HepG2 (cell line): ENCODE measurements around the gene PPP1R18. TPM values are rescaled to one million over a fixed set of nuclear protein-coding genes. Genes with fewer than 3 reads are reported as not detected.

Experiments
- CCAR2 ChIP-seq: fragments of 200-400 bp; formaldehyde crosslinking; optimal IDR thresholded peaks from 2 replicates; pipeline ENCODE3; 2018; ENCODE audit warnings: low read depth, mild to moderate bottlenecking, low read length, moderate library complexity
- CEBPB ChIP-seq: IDR thresholded peaks from 2 replicates; pipeline ENCODE4 v1.6.1; 2011; ENCODE audit warnings: low read depth, low read length, improper control_type of control experiment, borderline replicate concordance
- MYNN ChIP-seq: sonication (generic); formaldehyde crosslinking; IDR thresholded peaks from 2 replicates; pipeline ENCODE4 v1.4.0; 2020; ENCODE audit warnings: mild to moderate bottlenecking, low read depth, missing genetic modification reagents
- MZF1 ChIP-seq: sonication (generic); formaldehyde crosslinking; IDR thresholded peaks from 2 replicates; pipeline ENCODE4 v1.8.1; 2023; ENCODE audit warnings: mild to moderate bottlenecking, missing genetic modification reagents, borderline replicate concordance
- TFAP4 ChIP-seq: sonication (generic); IDR thresholded peaks from 2 replicates; pipeline ENCODE4 v1.6.1; 2016; ENCODE audit warnings: low read depth, borderline replicate concordance
- ZHX2 ChIP-seq, 2 experiments: sonication (generic) in 1 of 2; formaldehyde crosslinking in 1 of 2; IDR thresholded peaks; 2 replicates each; pipeline versions ENCODE4 v1.6.1 to v1.9.0; 2014 to 2022; ENCODE audit warnings: antibody characterized with exemption in 1 of 2, borderline replicate concordance in 1 of 2, inconsistent platforms in 1 of 2, low read depth in 1 of 2, missing genetic modification reagents in 1 of 2
- ZNF33B ChIP-seq: sonication (generic); formaldehyde crosslinking; IDR thresholded peaks from 2 replicates; pipeline ENCODE4 v1.5.1; 2020; ENCODE audit warnings: mild to moderate bottlenecking, missing genetic modification reagents
- polyA plus RNA-seq, 8 experiments: library from polyadenylated mRNA; depleted of rRNA in 3 of 8; stranded (reverse) in 7 of 8; unstranded in 1 of 8; fragments of >200 nt; fragmentation: Illumina TruSeq in 4 of 8; extraction: Trizol in 4 of 8; gene quantifications; 2 replicates each; pipeline versions ENCODE4 v1.2.1 to v1.2.3, GENCODE V29; 2011 to 2016; ENCODE audit warnings: low read depth in 4 of 8, missing spikeins in 1 of 8, mixed read lengths in 1 of 8; ENCODE audit not compliant: insufficient read depth in 1 of 8
- total RNA-seq, 5 experiments: library from RNA; depleted of rRNA; stranded (reverse); fragments of >200 nt; fragmentation: Illumina TruSeq; extraction: Trizol; gene quantifications; 2 replicates each; pipeline ENCODE4 v1.2.3, GENCODE V29; 2016; ENCODE audit warnings: low read depth in 1 of 5
- TF ChIP-seq, protein P1 (sequence below): sonication (generic); formaldehyde crosslinking; IDR thresholded peaks from 2 replicates; pipeline ENCODE4 v1.4.0; 2020; ENCODE audit warnings: mild to moderate bottlenecking, missing genetic modification reagents
- TF ChIP-seq, protein P2 (sequence below): sonication (generic); formaldehyde crosslinking; IDR thresholded peaks from 2 replicates; pipeline ENCODE4 v1.4.0; 2020; ENCODE audit warnings: mild to moderate bottlenecking, low read depth, missing genetic modification reagents

PPP1R18 gene
- total and polyA plus RNA-seq, 2 of the 13 experiments (the other 11 are each of a cell fraction or from before 2014, with no cell fraction given): 4.9 to 9.2 TPM

DNA sequence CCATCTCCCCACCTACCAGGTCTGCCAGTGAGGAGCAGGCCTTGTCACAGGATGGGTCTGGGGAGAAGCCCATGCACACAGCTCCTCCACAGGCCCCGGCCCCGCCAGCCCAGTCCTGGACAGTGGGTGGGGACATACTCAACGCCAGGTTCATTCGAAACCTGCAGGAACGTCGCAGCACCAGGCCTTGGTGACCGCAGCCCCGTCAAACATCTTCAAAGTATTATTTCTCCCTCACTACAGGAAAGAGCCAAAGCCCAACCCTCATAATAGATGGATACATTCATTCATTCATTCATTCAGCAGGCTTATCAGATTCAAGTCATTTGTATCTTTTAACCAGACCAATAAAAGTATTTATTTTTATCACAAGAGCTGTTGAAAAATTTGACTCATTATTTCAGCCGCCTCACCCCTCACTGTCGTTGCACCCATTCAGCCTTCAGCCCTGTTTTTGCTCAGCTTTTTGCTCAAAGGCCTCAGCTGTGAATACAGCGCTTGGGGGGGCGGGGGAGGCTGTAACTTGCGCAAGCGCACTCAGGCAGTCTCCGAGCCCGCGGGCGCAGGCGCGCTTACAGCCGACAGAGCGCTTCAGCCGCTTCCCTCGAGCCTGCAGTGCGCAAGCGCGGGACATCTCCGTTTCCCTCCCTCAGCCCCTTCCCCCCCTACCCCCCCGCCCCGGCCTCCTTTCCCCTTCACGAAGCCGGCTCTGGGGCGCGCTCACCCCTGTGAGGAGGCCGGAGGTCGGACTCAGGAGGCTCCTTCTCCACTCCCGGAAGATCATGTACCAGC lies 39.8 kb downstream of the PPP1R18 start, which contains the start of gene C6orf136 (continued):
- TF ChIP-seq ZHX2 (IDR thresholded peaks at IDR 0.05; ENCODE audit: low read depth): no peak
- TF ChIP-seq ZHX2 (CRISPR knock-in tag; IDR thresholded peaks at IDR 0.05; ENCODE audit: borderline replicate concordance): no peak
- peak; percentile 92 for TF ChIP-seq TFAP4
- TF ChIP-seq CEBPB: peak; percentile 88
- TF ChIP-seq CCAR2: peak; percentile 12
- TF ChIP-seq, protein P1, sequence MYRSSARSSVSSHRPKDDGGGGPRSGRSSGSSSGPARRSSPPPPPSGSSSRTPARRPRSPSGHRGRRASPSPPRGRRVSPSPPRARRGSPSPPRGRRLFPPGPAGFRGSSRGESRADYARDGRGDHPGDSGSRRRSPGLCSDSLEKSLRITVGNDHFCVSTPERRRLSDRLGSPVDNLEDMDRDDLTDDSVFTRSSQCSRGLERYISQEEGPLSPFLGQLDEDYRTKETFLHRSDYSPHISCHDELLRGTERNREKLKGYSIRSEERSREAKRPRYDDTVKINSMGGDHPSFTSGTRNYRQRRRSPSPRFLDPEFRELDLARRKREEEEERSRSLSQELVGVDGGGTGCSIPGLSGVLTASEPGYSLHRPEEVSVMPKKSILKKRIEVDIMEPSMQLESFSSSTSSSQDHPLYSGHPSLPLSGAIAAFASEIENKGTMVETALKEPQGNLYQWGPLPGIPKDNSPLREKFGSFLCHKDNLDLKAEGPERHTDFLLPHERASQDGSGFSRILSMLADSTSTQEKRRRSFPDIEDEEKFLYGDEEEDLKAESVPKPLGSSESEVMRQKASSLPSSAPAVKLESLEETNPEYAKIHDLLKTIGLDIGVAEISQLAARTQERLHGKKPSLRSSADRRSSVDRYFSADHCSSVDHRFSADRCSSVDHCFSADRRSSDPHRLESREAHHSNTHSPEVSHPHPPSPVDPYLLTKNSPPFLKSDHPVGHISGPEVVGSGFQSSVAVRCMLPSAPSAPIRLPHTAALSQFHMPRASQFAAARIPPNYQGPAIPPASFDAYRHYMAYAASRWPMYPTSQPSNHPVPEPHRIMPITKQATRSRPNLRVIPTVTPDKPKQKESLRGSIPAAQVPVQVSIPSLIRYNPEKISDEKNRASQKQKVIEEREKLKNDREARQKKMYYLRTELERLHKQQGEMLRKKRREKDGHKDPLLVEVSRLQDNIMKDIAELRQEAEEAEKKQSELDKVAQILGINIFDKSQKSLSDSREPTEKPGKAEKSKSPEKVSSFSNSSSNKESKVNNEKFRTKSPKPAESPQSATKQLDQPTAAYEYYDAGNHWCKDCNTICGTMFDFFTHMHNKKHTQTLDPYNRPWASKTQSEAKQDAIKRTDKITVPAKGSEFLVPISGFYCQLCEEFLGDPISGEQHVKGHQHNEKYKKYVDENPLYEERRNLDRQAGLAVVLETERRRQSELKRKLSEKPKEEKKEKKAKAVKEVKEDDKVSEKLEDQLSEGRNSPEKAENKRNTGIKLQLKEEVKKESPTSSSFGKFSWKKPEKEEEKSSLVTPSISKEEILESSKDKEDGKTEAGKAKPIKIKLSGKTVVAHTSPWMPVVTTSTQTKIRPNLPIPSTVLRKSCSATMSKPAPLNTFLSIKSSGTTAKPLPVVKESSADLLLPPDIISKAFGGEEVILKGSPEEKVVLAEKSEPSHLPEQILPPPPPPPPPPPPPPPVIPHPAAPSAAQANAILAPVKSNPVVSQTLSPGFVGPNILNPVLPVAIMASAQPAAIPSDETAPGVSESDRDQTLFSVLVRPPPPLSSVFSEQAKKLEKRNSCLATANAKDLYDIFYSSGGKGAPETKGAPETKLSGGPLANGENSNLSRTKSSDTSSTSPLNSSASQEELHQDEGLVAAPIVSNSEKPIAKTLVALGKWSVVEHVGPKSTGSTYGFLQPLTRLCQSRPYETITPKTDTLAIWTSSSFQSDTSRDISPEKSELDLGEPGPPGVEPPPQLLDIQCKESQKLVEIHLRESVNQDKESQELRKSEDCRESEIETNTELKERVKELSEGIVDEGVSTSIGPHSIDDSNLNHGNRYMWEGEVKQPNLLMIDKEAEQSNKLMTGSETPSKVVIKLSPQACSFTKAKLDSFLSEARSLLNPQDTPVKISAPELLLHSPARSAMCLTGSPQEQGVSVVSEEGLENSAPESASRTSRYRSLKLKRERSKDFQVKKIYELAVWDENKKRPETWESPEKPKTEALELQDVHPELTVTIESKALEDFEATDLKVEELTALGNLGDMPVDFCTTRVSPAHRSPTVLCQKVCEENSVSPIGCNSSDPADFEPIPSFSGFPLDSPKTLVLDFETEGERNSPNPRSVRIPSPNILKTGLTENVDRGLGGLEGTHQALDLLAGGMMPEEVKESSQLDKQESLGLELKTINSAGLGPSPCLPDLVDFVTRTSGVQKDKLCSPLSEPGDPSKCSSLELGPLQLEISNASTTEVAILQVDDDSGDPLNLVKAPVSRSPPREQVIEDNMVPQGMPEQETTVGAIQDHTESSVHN (CRISPR knock-in tag): no peak
- TF ChIP-seq, protein P2, sequence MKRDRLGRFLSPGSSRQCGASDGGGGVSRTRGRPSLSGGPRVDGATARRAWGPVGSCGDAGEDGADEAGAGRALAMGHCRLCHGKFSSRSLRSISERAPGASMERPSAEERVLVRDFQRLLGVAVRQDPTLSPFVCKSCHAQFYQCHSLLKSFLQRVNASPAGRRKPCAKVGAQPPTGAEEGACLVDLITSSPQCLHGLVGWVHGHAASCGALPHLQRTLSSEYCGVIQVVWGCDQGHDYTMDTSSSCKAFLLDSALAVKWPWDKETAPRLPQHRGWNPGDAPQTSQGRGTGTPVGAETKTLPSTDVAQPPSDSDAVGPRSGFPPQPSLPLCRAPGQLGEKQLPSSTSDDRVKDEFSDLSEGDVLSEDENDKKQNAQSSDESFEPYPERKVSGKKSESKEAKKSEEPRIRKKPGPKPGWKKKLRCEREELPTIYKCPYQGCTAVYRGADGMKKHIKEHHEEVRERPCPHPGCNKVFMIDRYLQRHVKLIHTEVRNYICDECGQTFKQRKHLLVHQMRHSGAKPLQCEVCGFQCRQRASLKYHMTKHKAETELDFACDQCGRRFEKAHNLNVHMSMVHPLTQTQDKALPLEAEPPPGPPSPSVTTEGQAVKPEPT (CRISPR knock-in tag): no peak
- TF ChIP-seq MZF1 (CRISPR knock-in tag): no peak
- peak; percentile 82; the same call in 1 of the 2 replicates for TF ChIP-seq MYNN (CRISPR knock-in tag)
- TF ChIP-seq ZNF33B (CRISPR knock-in tag): 0 out of 2 replicates have a peak, but pooled peaks have one; percentile 56
